Measurements from ENCODE around the gene PACSIN3. TPM values are rescaled to one million over a fixed set of nuclear protein-coding genes. Genes with fewer than 3 reads are reported as not detected.

The PACSIN3 gene
- total RNA-seq, 4 donors from 2014 or later: 1.2 to 13.9 (median 9.8) TPM

- Histone ChIP-seq H3K4me3 (no peak overlapping the region), H3K27me3 (no peaks in the 10 kb centered on the region), H3K9me3 (no peaks in the 10 kb centered on the region), H3K36me3 (no peaks in the 10 kb centered on the region), H3K4me1 (peaks cover 0 to 7% (median 3%) of the 10 kb centered on the region in 4 donors), H3K27ac (no peak overlapping the region)
- TF ChIP-seq EP300 (IDR thresholded peaks at IDR 0.05; ENCODE audit: low read depth) (no peak), POLR2A (IDR thresholded peaks at IDR 0.05) (no peak), POLR2AphosphoS5 (IDR thresholded peaks at IDR 0.05) (no peak)
- TF ChIP-seq, protein P1, sequence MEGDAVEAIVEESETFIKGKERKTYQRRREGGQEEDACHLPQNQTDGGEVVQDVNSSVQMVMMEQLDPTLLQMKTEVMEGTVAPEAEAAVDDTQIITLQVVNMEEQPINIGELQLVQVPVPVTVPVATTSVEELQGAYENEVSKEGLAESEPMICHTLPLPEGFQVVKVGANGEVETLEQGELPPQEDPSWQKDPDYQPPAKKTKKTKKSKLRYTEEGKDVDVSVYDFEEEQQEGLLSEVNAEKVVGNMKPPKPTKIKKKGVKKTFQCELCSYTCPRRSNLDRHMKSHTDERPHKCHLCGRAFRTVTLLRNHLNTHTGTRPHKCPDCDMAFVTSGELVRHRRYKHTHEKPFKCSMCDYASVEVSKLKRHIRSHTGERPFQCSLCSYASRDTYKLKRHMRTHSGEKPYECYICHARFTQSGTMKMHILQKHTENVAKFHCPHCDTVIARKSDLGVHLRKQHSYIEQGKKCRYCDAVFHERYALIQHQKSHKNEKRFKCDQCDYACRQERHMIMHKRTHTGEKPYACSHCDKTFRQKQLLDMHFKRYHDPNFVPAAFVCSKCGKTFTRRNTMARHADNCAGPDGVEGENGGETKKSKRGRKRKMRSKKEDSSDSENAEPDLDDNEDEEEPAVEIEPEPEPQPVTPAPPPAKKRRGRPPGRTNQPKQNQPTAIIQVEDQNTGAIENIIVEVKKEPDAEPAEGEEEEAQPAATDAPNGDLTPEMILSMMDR (IDR thresholded peaks at IDR 0.05): no peak
- WGBS, 2 donors (ENCODE audit: low coverage in 1 of 2): 94 to 100% methylated on average over 1 to 4 of the region's 4 CpGs
- intact Hi-C loops (cut with DNase I; ENCODE audit: low total_unique reads): loop anchor here (10.0 kb wide), 1 partner anchor 58 kb away; the partner anchor contains the start of gene ARFGAP2
- in situ Hi-C loops (cut with MboI; ENCODE audit: low pct_ligation_motif_present in 1 of 4, low pct_unique_long_range_greater_than_20kb in 1 of 4, low sequenced_read_pairs in 3 of 4): no loop called here
- no peak for DNase-seq
These were observed 46.8 kb upstream of the PACSIN3 start for GRCh38 chr11:47233051-47233450.

DNA sequence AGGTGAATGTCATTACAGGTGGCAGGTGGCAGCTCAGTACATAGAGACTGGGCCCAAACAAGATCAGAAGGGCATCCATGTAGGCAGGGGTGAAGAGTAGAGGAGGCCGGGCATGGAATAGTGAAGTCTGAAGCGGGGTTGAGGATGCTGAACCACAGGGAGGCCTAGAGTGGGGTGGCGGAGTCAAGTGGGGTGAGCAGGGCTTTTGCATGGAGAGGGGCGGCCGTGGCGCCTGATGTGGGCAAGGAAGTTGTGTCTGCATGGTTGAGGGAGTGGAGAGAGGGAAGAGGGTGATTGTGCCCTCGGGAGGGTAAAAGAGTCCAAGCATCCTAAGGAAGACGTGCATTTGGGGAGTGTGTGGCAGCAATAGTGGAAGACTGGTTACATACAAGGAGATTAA lies 42.9 kb upstream of the PACSIN3 start:
- intact Hi-C loops (cut with DNase I; ENCODE audit: low total_unique reads) (no loop called here), in situ Hi-C loops (cut with MboI; ENCODE audit: low pct_ligation_motif_present in 1 of 4, low pct_unique_long_range_greater_than_20kb in 1 of 4, low sequenced_read_pairs in 3 of 4) (no loop called here)
- Histone ChIP-seq H3K27ac (no peak overlapping the region), H3K27me3 (no peaks in the 10 kb centered on the region), H3K4me1 (peaks cover 0 to 4% (median 2%) of the 10 kb centered on the region in 4 donors), H3K4me3 (no peak overlapping the region), H3K9me3 (no peaks in the 10 kb centered on the region), H3K36me3 (no peaks in the 10 kb centered on the region)
- DNase-seq: no peak
- 90 to 96% methylated on average over 4 to 8 of the region's 8 CpGs for WGBS, 2 donors (ENCODE audit: low coverage in 1 of 2)
- TF ChIP-seq, protein P1 (IDR thresholded peaks at IDR 0.05): no peak
- TF ChIP-seq EP300 (IDR thresholded peaks at IDR 0.05; ENCODE audit: low read depth): no peak
- no peak for TF ChIP-seq POLR2A (IDR thresholded peaks at IDR 0.05)
- TF ChIP-seq POLR2AphosphoS5 (IDR thresholded peaks at IDR 0.05): no peak

- Histone ChIP-seq H3K4me1 (no peaks in the 10 kb centered on the region), H3K9me3 (no peaks in the 10 kb centered on the region), H3K27me3 (no peaks in the 10 kb centered on the region), H3K27ac (no peak overlapping the region), H3K36me3 (peaks cover 0 to 24% (median 9%) of the 10 kb centered on the region in 4 donors), H3K4me3 (no peak overlapping the region)
- 89 to 92% methylated on average over 6 to 7 of the region's 7 CpGs for WGBS, 2 donors (ENCODE audit: low coverage in 1 of 2)
- DNase-seq: no peak
- in situ Hi-C loops (cut with MboI; ENCODE audit: low pct_ligation_motif_present in 1 of 4, low pct_unique_long_range_greater_than_20kb in 1 of 4, low sequenced_read_pairs in 3 of 4) (no loop called here), intact Hi-C loops (cut with DNase I; ENCODE audit: low total_unique reads) (no loop called here)
- TF ChIP-seq, protein P1 (IDR thresholded peaks at IDR 0.05): no peak
- TF ChIP-seq EP300 (IDR thresholded peaks at IDR 0.05; ENCODE audit: low read depth) (no peak), POLR2AphosphoS5 (IDR thresholded peaks at IDR 0.05) (no peak), POLR2A (IDR thresholded peaks at IDR 0.05) (no peak)
These were observed 39.5 kb upstream of the PACSIN3 start for GRCh38 chr11:47225552-47226400.

DNA sequence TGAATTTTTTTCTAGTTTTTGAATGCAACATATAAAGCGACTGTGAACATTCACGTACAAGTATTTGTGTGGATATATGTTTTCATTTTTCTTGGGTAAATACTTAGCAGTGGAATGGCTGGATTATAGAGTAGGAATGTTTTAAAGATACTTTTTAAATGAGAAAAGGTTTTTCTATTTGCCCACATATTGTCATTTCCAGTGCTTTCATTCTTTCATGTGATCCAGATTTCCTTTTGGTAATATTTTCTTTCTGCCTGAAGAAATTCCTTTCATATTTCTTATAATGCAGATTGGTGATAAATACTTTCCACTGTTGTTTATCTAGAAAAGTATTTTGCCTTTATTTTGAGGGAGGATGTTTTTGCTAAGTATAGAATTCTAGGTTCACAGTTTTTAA lies 36.5 kb upstream of the PACSIN3 start:
- Histone ChIP-seq H3K4me1 (peaks cover 0 to 3% (median under 1%) of the 10 kb centered on the region in 4 donors), H3K27me3 (no peaks in the 10 kb centered on the region), H3K9me3 (no peaks in the 10 kb centered on the region), H3K36me3 (peaks cover 0 to 33% (median 9%) of the 10 kb centered on the region in 4 donors), H3K27ac (no peak overlapping the region), H3K4me3 (no peak overlapping the region)
- intact Hi-C loops (cut with DNase I; ENCODE audit: low total_unique reads): no loop called here
- 90 to 95% methylated on average over 2 of the region's 2 CpGs for WGBS, 2 donors (ENCODE audit: low coverage in 1 of 2)
- in situ Hi-C loops (cut with MboI; ENCODE audit: low pct_ligation_motif_present in 1 of 4, low pct_unique_long_range_greater_than_20kb in 1 of 4, low sequenced_read_pairs in 3 of 4): no loop called here
- DNase-seq: no peak
- no peak for TF ChIP-seq EP300 (IDR thresholded peaks at IDR 0.05; ENCODE audit: low read depth)
- TF ChIP-seq, protein P1 (IDR thresholded peaks at IDR 0.05): no peak
- TF ChIP-seq POLR2AphosphoS5 (IDR thresholded peaks at IDR 0.05): no peak
- TF ChIP-seq POLR2A (IDR thresholded peaks at IDR 0.05): no peak

All from transverse colon (tissue), 4 donors.